HK-2 (cell line): ENCODE measurements around the gene IMPACT.

ENCODE experiments used
- DNase-seq: peaks from one replicate; pipeline ENCODE4 v3.0.0-alpha.2; 2018; ENCODE audit not compliant: unreplicated experiment

The IMPACT gene

GRCh38 chr18:24475926-24476589 lies 49.6 kb downstream of the IMPACT start:
- DNase-seq, result no peak

GRCh38 chr18:24479371-24479770 lies 52.9 kb downstream of the IMPACT start:
- no peak for DNase-seq

- DNase-seq, result no peak
These were observed 56.4 kb downstream of the IMPACT start for GRCh38 chr18:24482821-24483220.

- DNase-seq, result no peak
These were observed 59.2 kb downstream of the IMPACT start for GRCh38 chr18:24485681-24486080.

- DNase-seq, result no peak
These were observed 60.2 kb downstream of the IMPACT start for GRCh38 chr18:24486684-24487083.

- no peak for DNase-seq
These were observed 62.5 kb downstream of the IMPACT start for GRCh38 chr18:24488824-24489493.

- DNase-seq, result no peak
These were observed 64.1 kb downstream of the IMPACT start for GRCh38 chr18:24490539-24490938.

- no peak for DNase-seq
These were observed 65.7 kb downstream of the IMPACT start for GRCh38 chr18:24491927-24492834.

- DNase-seq, result no peak
These were observed 68.1 kb downstream of the IMPACT start for GRCh38 chr18:24494586-24494985.

- no peak for DNase-seq
These were observed 70.7 kb downstream of the IMPACT start for GRCh38 chr18:24497031-24497754.

- no peak for DNase-seq
These were observed 73.3 kb downstream of the IMPACT start for GRCh38 chr18:24499814-24500213.

GRCh38 chr18:24500217-24500616 lies 73.7 kb downstream of the IMPACT start:
- DNase-seq, result no peak

GRCh38 chr18:24500766-24501165 lies 74.3 kb downstream of the IMPACT start:
- DNase-seq, result no peak

GRCh38 chr18:24502667-24503523 lies 76.4 kb downstream of the IMPACT start:
- DNase-seq, result no peak
